CD4-positive, alpha-beta T cell treated with Interleukin-17A for 4 hours (primary cell): ENCODE results near the gene MMAB.

ENCODE experiments used
- DNase-seq: peaks from one replicate; pipeline ENCODE4 v3.0.0-alpha.2; 2020; ENCODE audit warnings: mixed read lengths

MMAB gene

GRCh38 chr12:109601557-109601956 lies 28.3 kb upstream of the MMAB start:
- DNase-seq, result no peak

GRCh38 chr12:109600995-109601394 lies 27.7 kb upstream of the MMAB start:
- DNase-seq, result no peak

- DNase-seq, result no peak
Measured at GRCh38 chr12:109600481-109600880, 27.2 kb upstream of the MMAB start.

GRCh38 chr12:109599087-109599486 lies 25.8 kb upstream of the MMAB start:
- no peak for DNase-seq

- DNase-seq, result no peak
Measured at GRCh38 chr12:109598428-109598854, 25.1 kb upstream of the MMAB start.

GRCh38 chr12:109597795-109598427 lies 24.6 kb upstream of the MMAB start:
- peak; percentile 74 for DNase-seq

GRCh38 chr12:109597414-109597794 lies 24.1 kb upstream of the MMAB start:
- no peak for DNase-seq

- no peak for DNase-seq
Measured at GRCh38 chr12:109596418-109597244, 23.3 kb upstream of the MMAB start.

GRCh38 chr12:109595321-109595902 lies 22.1 kb upstream of the MMAB start:
- DNase-seq, result peak; percentile 12

- DNase-seq, result no peak
Measured at GRCh38 chr12:109594556-109595317, 21.4 kb upstream of the MMAB start.

- no peak for DNase-seq
Measured at GRCh38 chr12:109592905-109593272, 19.6 kb upstream of the MMAB start.

- no peak for DNase-seq
Measured at GRCh38 chr12:109592195-109592904, 19.0 kb upstream of the MMAB start.

- no peak for DNase-seq
Measured at GRCh38 chr12:109591041-109591440, 17.7 kb upstream of the MMAB start.

GRCh38 chr12:109590566-109590965 lies 17.3 kb upstream of the MMAB start:
- DNase-seq, result no peak

- no peak for DNase-seq
Measured at GRCh38 chr12:109589691-109590245, 16.5 kb upstream of the MMAB start.

GRCh38 chr12:109589240-109589590 lies 15.9 kb upstream of the MMAB start:
- no peak for DNase-seq

GRCh38 chr12:109588461-109589239 lies 15.3 kb upstream of the MMAB start:
- no peak for DNase-seq

- DNase-seq, result no peak
Measured at GRCh38 chr12:109587921-109588320, 14.6 kb upstream of the MMAB start.

- no peak for DNase-seq
Measured at GRCh38 chr12:109586385-109587296, 13.3 kb upstream of the MMAB start.

- no peak for DNase-seq
Measured at GRCh38 chr12:109583733-109584132, 10.4 kb upstream of the MMAB start.

GRCh38 chr12:109582636-109583035 lies 9.3 kb upstream of the MMAB start:
- no peak for DNase-seq
